GM10266 (cell line): Measurements from ENCODE around the gene UBN1.

Experiments used
- DNase-seq: peaks from one replicate; pipeline ENCODE4 v3.0.0; 2012; ENCODE audit errors: extremely low spot score
- TF ChIP-seq, protein P1 (sequence below): IDR thresholded peaks from 2 replicates; pipeline ENCODE4 v1.5.1; 2012; ENCODE audit warnings: mild to moderate bottlenecking, low read depth; ENCODE audit not compliant: control insufficient read depth, insufficient read depth; ENCODE audit errors: missing control alignments

The UBN1 gene

DNA sequence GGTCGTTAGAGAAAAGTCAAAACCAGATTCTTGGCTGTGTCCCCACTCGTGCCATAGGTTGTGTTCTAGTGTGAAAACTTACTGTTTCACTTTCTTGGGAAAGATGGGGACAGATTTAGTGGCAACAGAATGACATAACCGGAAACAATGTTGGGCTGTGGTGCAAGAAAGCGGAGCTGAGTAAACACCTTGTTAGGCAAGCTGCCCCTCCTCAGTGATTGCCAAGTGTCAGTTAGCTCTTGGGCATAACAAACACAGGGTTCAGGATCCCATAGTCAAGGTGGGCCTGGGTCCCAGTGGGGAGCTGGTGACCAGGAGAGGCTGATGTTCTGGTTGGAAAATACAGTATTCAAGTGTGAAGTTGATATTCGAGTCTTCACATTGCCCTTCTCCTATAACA, 15.4 kb downstream of the UBN1 start:
- TF ChIP-seq, protein P1, sequence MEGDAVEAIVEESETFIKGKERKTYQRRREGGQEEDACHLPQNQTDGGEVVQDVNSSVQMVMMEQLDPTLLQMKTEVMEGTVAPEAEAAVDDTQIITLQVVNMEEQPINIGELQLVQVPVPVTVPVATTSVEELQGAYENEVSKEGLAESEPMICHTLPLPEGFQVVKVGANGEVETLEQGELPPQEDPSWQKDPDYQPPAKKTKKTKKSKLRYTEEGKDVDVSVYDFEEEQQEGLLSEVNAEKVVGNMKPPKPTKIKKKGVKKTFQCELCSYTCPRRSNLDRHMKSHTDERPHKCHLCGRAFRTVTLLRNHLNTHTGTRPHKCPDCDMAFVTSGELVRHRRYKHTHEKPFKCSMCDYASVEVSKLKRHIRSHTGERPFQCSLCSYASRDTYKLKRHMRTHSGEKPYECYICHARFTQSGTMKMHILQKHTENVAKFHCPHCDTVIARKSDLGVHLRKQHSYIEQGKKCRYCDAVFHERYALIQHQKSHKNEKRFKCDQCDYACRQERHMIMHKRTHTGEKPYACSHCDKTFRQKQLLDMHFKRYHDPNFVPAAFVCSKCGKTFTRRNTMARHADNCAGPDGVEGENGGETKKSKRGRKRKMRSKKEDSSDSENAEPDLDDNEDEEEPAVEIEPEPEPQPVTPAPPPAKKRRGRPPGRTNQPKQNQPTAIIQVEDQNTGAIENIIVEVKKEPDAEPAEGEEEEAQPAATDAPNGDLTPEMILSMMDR = no peak

DNA sequence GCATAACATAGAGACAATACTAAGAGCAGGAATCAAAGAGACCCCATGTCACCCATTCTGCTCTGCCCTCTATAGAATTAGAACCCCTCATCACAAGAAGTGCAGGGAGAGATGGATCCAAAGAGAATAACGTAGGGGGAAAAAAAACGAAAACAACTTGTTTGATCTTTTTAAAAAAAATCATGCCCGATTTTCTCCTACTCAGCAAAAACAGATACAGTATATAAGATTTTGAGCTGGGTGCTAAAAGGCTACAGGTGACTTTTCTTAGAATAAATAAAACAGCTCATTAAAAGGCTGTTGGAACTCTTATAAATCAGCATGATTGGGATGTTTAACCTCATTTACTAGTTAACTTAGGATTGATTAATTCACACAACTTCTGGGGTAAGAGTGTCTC, 17.4 kb downstream of the UBN1 start:
- no peak for DNase-seq
- TF ChIP-seq, protein P1 = no peak

More for the DNA sequence above, 15.4 kb downstream of the UBN1 start:
- DNase-seq = no peak

DNA sequence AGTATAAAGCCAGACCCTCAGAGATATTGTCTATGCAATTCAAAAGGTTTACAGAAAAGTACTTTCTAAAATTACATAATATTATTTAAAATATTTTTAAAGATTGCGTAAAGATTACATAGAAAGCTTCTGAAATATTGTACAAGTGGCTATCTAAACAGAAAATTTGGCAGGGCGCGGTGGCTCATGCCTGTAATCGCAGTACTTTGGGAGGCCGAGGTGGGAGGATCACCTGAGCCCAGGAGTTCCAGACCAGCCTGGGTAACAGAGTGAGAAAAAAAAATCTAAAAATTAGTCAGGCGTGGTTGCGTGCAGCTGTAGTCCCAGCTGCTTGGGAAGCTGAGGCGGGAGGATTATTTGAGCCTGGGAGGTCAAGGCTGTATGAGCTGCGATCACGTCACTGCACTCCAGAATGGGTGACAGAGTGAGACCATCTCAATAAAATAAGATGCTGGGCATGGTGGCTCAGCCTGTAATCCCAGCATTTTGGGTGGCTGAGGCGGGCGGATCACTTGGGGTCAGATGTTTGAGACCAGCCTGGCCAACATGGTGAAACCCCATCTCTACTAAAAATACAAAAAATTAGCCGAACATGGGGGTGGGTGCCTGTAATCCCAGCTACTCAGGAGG, 18.1 kb downstream of the UBN1 start:
- DNase-seq = no peak
- TF ChIP-seq, protein P1 = no peak

DNA sequence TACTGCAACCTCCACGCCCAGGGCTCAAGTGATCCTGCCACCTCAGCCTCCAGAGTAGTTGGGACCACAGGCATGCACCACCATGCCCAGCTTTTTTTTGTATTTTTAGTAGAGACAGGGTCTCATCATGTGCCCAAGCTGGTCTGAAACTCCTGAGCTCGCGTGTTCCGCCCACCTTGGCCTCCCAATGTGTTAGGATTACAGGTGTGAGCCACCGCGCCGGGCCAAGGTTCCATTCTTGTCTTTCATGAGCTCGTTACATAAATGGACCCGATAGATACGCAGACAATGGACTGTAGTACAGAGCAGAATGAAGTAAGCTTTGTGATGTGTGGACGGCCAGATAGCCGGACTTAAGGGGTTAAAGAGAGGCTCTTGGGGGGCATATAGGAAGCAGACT, 19.3 kb downstream of the UBN1 start:
- TF ChIP-seq, protein P1 = no peak
- DNase-seq = no peak

DNA sequence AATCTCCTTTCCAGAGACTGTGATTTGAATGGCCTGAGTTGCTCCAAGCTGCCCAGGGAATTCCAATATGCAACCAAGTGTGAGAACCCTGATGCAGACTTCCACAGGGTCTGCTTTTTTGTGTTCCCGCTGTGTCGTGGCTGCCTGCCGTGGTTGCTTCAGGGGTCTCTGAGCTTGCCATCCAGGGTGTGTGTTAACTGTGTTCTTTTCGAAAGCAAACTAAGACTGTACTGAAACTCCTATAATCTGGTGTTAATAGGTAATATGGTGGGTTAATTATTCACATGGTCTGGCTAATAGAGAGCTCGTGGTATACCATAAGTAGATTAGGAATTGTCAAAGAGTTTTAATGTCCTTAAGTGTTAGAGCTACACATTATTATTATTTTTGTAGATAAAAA, 20.7 kb downstream of the UBN1 start:
- TF ChIP-seq, protein P1 = no peak
- DNase-seq = no peak

DNA sequence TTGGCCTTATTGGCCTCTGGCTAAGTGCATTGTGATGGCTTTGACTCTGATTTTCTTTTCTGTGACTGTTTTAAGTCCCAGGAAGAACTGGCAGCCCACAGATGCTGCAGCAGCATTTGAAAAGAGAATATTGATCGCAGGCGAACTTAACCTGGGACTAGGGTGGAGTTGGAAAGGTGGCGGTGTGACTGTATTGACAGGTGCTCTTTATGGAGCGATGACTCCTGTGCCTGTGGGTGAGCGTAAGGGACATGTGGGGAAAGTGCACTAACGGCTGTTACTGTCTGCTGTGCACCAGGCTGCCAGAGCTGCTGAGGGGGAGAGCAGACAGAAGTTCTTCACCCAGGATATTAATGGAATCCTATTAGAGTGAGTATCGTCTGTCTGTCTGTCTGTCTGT, 21.3 kb downstream of the UBN1 start:
- TF ChIP-seq, protein P1 = no peak
- DNase-seq = no peak

DNA sequence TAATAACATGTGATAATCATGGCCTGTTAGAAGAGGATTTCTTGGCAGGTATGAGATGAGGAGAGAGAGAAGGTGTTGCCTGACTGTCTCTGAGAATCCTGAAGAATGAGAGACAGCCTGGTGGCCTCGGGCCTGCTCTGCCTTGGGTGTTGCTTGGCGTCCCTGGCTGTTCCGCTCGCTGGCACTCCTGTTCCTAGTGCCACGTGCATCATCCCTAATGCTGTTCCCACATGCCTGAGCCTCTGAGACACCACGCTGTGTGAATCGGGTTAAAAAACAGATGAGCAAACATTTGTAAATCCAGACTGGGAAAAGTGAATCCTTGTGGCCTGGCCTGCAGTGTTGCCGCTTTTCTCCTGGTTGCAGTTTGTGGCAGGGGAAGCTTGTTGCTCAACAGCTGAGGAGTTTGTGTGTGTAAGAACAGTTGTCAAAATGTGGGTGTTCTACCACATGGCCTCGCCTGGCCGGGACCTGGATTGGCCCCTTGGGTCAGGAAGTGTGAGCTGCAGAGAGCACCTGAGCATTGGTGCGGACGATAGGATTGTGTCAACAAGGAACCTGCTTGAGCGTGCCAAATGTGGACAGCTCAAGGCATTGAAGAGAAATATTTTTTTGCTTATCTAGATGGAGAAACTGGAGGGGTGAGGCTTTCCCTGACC, 22.0 kb downstream of the UBN1 start:
- TF ChIP-seq, protein P1 = no peak
- no peak for DNase-seq
